ENCODE results near the gene NFX1.
"Not testable (repeated sequence)": the region's sequence is repeated elsewhere in the genome, so short reads cannot be mapped to it uniquely, and the experiment has no call there.

DNA sequence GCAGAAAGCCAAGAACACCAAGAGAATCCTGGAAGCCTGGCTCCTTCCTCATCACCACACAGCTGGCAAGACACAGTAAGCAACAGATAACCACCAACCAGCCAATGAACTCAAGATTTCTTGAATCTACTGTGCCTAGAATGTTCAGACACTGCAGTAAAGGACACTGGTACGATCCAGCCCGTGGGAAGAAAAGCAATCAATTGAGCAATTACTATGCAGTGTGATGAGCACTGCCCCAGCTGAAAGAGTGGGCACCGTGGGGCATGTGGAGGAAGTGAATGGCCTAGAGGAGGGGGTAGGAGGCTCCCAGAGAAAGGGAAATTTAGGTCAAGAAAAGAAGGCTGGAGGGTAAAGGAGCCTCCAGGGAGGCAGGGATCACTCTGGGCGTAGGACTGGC is 107.5 kb downstream of the NFX1 start:
- TF ChIP-seq, protein P1, sequence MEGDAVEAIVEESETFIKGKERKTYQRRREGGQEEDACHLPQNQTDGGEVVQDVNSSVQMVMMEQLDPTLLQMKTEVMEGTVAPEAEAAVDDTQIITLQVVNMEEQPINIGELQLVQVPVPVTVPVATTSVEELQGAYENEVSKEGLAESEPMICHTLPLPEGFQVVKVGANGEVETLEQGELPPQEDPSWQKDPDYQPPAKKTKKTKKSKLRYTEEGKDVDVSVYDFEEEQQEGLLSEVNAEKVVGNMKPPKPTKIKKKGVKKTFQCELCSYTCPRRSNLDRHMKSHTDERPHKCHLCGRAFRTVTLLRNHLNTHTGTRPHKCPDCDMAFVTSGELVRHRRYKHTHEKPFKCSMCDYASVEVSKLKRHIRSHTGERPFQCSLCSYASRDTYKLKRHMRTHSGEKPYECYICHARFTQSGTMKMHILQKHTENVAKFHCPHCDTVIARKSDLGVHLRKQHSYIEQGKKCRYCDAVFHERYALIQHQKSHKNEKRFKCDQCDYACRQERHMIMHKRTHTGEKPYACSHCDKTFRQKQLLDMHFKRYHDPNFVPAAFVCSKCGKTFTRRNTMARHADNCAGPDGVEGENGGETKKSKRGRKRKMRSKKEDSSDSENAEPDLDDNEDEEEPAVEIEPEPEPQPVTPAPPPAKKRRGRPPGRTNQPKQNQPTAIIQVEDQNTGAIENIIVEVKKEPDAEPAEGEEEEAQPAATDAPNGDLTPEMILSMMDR (conservative IDR thresholded peaks at IDR 0.05 in 1 of 2, IDR thresholded peaks at IDR 0.05 in 1 of 2; ENCODE audit: low read depth in 1 of 2, low read length in 2 of 2) = not testable (repeated sequence)
- TF ChIP-seq EZH2 (IDR thresholded peaks at IDR 0.05; ENCODE audit: low read length, missing control alignments) = not testable (repeated sequence)

All from fibroblast of lung (primary cell).